Stimulated activated CD8-positive, alpha-beta memory T cell treated with anti-CD3 and anti-CD28 coated beads, Interleukin-4, amount 100 ng/mL, for 24 hours (primary cell): ENCODE results near the gene KIRREL2.
A peak's percentile ranks its signal among the peaks of the same experiment; 100 is the strongest.
"Not testable (repeated sequence)": the region's sequence is repeated elsewhere in the genome, so short reads cannot be mapped to it uniquely, and the experiment has no call there.

ENCODE experiments used
- DNase-seq: peaks from one replicate; pipeline ENCODE4 v3.0.0-alpha.2; 2020; ENCODE audit warnings: low read depth

The KIRREL2 gene

GRCh38 chr19:35899547-35900214 is 43.0 kb downstream of the KIRREL2 start:
- DNase-seq, result peak; percentile 84

DNA sequence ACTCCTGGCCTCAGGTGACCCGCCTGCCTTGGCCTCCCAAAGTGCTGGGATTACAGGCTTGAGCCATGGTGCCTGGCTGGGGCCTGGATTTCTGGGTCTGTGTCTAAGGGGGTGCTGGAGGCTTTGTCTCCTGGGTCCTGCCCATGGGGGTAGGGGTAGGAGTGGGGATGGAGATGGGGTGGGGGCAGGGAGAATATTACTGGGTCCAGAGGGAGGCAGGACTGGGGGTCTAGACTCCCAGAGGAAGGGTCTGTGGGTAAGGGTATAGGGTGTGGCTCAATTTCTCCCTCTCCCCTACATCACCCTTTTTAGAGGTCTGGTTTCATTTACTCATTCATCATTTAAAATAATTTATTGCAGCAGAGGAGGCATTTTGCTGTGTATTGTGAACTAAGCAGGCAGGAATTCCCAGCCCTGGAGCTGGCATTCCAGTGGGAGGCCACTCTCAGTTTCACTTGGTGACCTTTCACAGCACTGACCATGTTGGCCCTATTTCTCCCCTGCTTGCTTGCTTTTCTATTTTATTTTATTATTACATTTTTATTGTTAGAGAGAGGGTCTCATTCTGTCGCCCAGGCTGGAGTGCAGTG is 44.4 kb downstream of the KIRREL2 start:
- no peak for DNase-seq

- no peak for DNase-seq
These were observed 45.3 kb downstream of the KIRREL2 start, which contains the start of gene HCST for GRCh38 chr19:35901854-35902661. Gene HCST (plus strand): TSS chr19:35902529. CDS start chr19:35902594, 65 bp downstream.

- DNase-seq, result no peak
These were observed 46.3 kb downstream of the KIRREL2 start for GRCh38 chr19:35902870-35903475.

GRCh38 chr19:35903550-35904179 is 47.0 kb downstream of the KIRREL2 start:
- DNase-seq, result peak; percentile 78

DNA sequence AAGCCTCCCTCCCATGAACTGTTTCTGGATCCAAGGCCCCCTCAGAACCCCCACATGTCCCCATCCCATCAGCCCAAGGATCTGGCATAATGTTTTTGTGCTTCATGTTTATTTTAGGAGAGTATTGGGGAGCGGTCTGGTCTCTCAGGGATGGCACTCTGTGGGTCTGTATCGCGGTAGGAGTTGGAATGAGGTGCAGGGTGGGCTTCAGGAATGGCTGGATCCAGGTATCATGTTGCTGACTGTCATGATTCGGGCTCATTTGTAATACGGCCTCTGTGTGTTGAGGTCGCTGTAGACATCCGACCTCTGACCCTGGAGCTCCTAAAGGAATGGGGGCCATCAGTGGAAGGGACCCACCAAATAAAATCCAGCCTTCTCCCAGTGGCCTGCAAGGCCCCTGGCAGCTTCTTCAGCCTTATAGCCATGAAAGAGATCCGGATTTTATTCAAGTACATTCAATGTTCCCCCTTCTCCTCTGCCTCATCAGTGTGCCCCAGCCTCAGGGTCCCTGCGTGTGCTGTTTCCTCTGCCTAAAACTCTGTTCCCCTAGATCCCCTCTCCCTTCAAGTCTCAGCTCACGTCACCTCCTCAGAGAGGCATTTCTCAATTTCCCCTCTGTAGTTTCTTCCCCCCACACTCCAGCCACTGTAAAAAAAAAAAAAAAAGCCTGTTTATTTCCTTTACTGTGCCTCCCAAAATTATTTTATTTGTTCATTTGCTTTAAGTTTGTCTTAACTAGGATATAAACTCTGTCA is 47.8 kb downstream of the KIRREL2 start:
- no peak for DNase-seq

DNA sequence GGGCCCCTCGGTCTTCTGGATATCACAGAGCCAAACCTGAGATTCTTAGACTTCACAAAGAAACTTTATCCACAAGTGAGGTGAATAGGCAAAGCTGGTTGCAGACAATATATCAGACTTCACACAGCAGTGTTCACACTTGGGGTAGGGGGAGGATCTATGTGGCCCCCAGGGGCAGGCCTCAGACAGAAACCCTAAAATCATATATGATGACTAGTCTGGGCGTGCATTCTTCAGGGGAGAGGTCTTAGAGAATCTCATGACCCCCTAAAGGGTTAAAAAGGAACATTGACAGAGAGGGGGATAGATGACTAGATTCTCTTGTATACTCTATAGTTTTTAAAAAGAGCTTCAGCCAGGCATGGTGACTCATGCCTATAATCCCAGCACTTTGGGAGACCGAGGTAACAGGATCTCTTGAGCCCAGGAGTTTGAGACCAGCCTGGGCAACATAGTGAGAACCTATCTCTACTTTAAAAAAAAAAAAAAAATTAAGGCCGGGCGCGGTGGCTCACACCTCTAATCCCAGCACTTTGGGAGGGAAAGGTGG is 48.5 kb downstream of the KIRREL2 start:
- no peak for DNase-seq

DNA sequence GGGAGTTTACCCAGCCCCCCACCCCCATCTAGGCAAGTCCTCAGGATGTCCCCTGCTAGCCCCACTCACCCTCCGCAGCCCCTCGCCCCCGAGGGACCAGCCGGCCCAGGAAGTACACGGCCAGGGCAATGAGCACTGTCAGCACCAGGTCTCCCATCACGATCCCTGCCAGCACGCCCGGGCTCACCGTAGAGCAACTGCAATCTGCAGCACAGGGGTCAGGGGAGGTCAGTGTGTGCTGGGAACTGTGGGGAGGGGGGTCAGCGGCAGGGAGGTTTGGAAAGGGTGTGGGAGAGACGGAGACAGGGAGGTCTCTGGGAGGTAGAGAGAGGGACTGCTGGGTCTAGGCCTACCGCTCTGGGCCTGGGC is 50.6 kb downstream of the KIRREL2 start:
- no peak for DNase-seq

DNA sequence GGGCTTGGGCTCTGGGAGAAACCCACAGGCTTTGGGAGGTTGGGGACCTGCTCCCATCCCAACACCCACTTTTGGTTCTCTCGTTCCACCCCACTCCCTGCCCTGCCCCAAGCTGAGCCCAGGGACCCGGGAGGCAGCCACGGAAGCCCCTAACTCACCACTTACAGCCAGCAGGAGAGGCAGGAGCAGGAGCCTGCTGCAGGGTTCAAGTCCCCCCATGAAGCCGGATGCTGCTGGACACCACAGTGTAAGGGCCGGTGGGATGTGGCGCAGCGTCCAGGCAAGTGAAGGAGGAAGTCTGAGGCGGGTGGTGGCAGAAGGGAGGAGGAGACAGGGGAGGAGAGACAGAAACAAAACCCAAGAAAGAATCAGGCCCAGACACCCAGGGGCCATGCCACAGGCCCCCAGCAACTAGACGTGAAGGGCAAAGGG is 51.3 kb downstream of the KIRREL2 start, which contains the start of gene TYROBP:
TSS of gene TYROBP (minus strand) at position 286 of the 432 bp plus-strand sequence. CDS start at position 219, 67 bp downstream.
- no peak for DNase-seq

DNA sequence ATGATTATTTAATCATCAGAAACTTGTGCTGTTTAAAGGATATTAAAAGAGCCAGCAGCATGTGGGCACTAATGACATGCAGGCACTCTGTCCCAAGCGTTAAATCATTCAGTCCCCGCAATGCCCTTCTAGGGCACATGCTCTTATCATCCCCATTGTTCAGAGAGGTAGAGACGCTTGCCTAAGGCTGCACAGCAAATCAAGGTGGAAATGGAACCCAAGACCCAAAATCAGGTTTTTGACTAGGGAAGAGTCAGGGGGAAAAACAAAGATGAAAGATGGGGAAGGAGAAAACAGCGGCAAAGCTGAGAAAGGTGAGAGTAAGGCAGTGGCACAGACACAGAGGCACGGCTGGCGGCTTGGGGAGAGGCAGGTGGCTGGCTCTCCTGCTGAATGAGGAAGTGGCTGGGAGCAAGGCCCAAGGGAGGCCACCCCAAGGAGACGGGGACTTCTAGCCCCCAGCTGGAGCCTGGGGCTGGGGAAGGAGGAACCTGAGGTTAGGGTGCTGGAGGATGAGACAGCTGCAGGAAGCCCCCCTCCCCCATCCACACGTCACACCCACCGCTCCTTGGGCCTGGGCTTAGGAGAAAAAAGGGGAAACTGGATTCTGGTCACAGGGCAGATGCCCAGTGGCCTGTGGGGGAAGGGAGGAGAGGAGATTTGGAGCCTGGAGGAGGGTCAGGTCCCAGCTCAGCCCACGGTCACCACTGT is 52.4 kb downstream of the KIRREL2 start:
- DNase-seq, result no peak

GRCh38 chr19:35909684-35910035 is 52.9 kb downstream of the KIRREL2 start:
- DNase-seq, result no peak

GRCh38 chr19:35910355-35910754 is 53.6 kb downstream of the KIRREL2 start:
- not testable (repeated sequence) for DNase-seq

GRCh38 chr19:35911173-35911572 is 54.5 kb downstream of the KIRREL2 start:
- DNase-seq, result no peak

DNA sequence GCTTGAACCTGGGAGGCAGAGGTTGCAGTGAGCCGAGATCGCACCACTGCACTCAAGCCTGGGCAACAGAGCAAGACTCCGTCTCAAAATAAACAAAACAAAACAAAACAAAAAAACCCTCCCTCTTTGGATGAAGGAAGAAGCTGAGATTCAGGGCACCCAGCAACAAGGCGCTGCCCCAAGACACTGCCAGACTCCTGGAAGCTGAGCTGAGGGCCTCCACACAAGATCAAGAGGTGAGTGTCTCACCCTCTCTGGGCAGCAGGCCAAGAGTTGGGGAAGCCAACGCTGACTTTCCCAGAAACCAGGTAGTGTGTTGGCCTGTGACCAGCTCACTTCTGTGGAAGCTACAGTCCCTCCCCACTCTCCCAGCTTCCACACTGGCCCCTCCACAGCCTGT is 55.1 kb downstream of the KIRREL2 start:
- DNase-seq, result no peak

DNA sequence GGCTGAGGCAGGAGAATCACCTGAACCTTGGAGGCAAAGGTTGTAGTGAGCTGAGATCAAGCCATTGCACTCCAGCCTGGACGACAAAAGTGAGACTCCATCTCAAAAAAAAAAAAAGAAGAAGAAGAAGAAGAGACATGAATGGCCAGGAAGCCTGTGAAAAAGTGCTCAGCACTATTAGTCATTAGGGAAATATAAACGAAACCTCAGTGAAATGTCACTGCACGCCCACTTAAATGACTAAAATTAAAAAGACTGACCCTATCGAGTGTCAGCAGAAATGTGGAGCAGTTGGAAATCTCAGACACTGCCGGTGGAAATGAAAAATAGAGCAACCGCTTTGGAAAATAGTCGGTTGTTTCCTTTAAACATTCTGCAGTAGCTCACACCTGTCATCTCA is 56.9 kb downstream of the KIRREL2 start:
- no peak for DNase-seq

- no peak for DNase-seq
These were observed 58.7 kb downstream of the KIRREL2 start for GRCh38 chr19:35915443-35915842.
